CMK (cell line): ENCODE results near the gene PSMA8.
"Not testable (repeated sequence)": the region's sequence is repeated elsewhere in the genome, so short reads cannot be mapped to it uniquely, and the experiment has no call there.

Experiments
- DNase-seq: peaks from one replicate; pipeline ENCODE4 v3.0.0-alpha.2; 2010; ENCODE audit warnings: low read depth

The PSMA8 gene

DNA sequence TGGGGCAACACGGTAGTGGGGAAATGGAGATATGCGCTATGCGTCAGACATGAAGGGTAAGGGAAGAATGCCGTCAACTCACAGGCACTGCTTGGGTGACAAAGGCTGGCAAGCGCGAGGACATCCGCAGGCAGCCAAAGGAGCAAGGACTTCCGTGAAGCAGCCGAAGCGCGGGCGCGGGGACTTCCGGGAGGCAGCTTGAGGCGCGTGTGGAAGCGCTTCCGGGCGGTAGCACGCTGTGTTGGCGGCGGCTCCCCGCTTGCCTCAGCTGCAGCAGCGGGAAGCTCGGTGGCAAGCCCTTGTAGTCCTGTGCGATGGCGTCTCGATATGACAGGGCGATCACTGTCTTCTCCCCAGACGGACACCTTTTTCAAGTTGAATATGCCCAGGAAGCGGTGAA lies at the start of gene PSMA8:
TSS of gene PSMA8 (plus strand) at position 218 of the 400 bp plus-strand sequence. CDS start at position 315, 97 bp downstream.
- peak; percentile 83 for DNase-seq

DNA sequence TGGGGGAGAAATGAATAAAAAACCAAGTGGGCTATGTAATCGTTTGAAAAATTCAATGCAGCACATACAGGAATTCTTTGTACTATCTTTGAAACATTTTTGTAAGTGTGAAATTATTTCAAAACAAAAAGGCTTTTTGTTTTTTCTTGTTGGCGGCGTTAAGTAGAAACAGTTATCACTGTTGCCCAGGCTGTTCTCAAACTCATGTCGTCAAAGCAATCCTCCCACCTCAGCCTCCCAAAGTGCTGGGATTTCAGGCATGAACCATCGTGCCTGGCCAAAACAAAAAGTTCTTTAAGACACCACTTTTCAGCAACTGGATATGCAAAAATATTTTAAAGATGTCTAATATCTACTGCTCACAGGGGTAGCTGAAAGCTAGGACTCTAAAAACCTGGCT lies 48.6 kb upstream of the PSMA8 start:
- DNase-seq, result no peak

DNA sequence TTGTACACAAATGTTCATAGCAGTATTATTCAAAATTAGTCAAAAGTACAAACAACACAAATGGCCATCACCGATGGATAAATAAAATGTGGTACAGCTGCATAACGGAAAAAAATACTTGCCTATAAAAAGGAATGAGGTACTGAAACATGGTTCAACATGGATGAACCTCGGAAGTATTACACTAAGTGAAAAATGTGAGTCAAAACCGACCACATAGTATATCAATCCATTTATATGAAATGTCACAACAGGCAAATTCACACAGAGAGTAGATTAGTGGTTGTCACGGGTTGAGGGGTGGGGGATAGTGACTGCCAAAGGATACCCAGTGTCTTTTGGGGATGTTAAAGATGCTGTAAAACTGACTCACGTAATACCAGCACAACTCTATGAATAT lies 46.7 kb upstream of the PSMA8 start:
- DNase-seq, result no peak

DNA sequence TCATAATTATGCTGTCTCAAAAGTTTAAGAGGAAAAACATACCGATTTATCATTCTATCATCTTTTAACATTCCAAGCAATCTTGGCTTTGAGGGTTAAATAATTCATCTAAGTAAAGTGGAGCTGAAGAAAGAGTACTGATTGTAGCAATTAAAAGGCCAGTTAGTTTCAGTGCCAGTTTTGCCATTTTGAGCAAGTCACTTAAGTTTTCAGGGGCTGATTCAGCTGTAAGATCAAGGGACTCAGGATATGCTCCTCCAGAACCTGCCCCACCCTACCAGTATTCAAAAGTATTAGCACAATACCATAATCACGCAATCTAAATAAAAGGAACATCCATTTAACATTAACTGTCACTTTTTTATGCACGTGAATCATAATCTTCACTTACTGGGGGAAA lies 45.2 kb upstream of the PSMA8 start:
- DNase-seq, result no peak

DNA sequence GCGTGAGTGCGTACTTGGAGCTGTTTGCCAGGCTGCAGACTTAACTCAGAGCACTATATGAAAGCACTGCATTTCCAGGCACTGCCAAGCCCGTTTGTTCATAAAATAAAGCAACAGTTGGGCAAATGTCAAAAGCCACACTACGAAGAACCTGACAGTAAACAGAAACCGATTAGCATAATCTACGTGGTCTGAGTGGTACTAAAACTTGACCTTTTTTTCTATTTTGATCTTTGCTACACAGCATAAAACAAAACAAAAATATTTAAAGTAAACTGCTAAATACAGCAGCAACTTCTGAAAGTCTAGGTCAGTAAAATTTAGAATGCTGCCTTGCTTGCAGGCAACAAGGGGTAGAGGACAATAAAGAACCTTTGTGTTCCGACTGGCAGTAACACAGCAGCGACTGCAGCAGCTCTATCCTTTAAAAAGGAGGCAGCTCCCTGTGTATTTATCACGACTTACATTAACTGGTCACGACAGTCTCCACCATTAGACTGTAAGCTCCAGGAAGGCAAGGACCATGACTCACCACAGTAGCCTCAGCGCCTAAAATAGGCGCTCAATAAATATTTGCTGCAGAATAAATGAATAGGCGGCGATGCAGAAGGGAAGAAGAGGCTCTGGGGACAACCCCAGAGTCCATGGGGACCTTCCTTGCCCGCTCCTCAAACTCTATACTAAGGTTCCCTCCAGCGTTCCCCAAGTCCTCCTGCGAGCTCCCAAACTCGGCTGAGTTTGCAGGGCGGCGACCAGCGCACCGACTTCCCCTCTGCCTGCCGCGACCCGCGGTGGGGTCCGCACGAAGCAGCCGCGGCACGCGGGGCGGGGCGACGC lies 44.2 kb upstream of the PSMA8 start:
- peak; percentile 41 for DNase-seq

DNA sequence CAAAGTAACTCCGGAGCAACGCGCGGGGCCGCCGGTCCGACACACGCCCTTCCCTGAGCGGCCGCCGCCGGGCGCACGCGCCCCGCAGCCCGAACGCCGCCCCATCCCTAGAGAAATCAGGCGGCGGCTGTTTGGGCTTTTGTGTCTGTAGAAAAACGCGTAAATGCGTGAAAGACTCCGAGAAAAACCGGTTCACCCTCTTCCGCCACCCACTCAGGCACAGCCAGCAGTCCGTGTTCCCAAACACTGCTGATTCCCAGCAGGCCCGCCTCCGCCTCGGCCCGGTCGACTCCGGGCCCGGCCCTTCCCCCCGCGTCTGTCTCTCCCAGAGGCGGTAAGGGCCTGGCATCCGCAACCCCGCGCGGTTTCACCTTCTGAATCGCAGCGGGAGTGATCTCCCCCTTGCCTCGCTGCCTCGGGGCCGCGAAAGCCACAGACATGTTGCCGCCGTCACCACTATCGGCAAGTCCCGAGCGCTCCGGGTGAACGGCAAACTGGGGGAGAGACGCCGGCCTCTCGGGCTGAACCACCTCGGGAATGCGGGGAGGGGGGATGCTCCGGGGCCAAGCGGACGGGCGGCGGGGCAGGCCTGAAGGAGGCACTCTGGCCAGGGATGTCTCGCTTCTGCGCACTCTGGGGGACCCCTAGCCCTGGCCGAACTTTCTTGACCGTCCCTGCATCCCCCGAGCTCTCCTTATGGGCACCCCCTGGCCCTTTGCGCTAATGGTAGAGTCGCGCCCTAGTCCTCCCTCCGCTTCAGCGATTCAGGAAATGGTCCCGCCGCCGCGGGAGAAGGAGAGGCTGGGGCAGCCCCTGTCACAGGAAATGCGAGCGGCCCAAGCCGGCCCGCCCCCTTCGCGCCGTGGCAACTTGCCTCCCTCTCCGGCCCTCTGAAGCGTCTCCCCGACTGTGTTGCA lies 43.3 kb upstream of the PSMA8 start, which contains the start of gene SS18:
TSS of gene SS18 (minus strand) at position 484 of the 917 bp plus-strand sequence. CDS start at position 440, 44 bp downstream.
- peak; percentile 71 for DNase-seq

DNA sequence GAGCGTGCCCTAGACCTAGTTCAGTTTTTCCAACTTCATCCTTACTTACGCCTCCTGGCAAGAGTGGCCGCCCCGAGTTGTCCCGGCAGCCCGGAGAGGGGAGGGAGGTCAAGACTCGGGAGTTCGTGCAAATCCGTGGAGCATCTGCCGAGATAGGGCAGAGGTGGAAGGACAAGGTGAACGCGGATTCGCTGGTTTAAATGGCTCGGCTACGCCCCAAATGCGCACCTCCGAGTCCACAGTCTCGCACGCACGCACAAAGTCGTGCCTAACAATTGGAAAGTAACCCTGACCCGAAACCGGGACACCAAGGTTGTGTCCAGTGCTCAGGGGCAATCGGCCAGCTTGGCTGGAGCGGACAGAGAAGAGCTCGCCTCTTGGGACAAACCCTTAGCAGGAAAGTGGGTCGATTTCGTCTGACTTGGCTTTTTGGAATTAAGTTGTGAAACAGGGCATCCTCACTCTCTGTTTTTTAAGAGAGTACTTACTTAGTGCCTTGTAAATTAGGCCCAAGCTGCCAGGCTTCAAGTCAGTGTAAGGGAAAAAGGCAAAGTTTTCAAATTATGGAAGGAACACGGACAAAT lies 42.5 kb upstream of the PSMA8 start:
- no peak for DNase-seq

DNA sequence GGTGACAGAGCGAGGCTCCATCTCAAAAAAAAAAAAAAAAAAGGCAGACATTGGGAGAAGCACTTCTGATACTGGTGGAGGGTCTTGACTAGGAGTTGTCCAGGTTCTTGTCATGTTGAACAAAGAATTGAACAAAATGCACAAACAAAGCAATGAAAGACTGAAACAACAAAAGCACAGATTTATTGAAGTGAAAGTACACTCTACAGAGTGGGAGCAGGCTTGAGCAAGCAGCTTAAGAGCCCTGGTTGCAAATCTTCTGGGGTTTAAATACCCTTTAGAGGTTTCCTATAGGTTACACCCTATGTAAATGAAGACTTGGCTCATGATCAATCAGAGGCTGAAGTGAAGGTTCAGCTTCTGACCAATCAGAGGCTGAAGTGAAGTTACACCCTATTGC lies 36.8 kb upstream of the PSMA8 start:
- no peak for DNase-seq

DNA sequence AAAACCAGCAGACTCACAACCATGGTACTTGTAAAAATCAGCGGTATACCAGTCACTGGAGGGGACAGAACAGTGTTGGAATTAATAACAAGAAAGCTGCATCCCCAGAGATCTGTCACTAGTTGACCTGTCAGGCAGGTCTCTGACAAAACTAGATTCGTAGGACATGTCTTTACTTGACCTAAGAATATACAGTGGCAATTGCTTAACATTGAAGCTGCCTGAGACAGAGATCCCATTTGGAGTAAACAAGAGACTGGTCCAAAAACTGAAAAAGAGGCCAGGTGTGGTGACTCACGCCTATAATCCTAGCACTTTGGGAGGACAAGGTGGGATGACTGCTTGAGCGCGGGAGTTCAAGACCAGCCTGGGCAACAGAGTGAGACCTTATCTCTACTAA lies 36.1 kb upstream of the PSMA8 start:
- DNase-seq, result no peak

DNA sequence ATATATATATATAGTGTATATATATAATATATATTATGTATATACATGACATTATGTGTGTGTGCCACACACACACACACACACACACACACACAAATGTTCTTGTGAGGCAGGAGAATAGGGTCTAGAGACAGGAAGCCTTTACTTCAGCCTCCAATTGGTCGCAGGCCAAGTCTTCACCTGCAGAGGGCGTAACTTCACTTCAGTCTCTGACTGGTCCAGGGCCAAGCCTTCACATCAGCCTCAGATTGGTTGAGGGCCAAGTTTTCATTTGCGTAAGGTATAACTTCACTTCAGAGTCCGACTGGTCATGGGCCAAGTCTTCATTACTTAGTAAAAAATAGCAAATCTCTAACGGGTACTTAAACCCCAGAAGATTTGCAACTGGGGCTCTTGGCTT lies 30.1 kb upstream of the PSMA8 start:
- DNase-seq, result no peak

DNA sequence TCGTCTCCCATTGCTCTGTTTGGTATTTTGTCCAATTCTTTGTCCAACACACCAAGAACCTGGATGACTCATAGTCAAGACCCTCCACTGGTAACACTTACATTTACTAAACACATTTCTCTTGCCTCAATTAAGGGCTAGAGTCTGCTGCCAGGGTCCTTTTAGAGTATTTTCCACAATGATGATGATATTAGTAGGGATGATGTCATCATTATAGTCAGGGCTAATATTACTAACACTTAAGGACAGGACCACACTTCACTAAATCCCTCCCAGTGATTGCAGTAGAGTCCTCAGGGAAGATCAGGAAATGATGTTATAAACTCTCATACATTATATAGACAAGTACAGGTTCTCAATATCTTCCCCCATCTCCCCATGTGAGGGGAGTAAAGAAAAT lies 29.6 kb upstream of the PSMA8 start:
- DNase-seq, result no peak

DNA sequence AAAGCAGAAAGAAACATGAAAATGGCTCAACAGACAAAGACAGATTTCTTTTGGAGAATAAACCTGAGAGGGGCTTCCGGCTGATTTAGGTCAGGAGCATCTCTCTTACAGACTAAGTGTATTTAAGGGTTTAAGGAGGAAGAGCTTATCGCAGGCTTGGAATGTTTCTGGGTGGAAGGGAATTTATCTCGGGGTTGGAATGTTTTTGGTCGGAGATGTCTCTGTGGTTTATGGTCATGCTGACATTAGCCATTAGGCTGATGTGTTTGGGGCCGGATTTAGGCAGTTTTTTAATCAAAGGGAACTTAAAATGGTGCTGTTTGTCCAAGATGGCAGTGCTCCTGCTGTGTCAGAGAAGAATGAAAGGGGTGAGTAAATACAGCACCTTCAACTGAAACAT lies 14.4 kb upstream of the PSMA8 start:
- DNase-seq, result no peak

DNA sequence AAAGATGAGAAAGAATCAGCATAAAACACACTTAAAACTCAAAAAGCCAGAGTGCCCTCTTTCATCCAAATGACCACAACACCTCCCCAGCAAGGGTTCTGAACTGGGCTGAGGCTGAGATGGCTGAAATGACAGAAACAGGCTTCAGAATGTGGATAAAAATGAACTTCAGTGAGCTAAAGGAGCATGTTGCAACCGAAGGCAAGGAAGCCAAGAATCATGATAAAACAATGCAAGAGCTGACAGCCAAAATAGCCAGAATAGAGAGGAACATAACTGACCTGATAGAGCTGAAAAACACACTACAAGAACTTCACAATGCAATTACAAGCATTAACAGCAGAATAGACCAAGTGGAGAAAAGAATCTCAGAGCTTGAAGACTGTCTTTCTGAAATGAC lies 12.2 kb upstream of the PSMA8 start:
- no peak for DNase-seq

DNA sequence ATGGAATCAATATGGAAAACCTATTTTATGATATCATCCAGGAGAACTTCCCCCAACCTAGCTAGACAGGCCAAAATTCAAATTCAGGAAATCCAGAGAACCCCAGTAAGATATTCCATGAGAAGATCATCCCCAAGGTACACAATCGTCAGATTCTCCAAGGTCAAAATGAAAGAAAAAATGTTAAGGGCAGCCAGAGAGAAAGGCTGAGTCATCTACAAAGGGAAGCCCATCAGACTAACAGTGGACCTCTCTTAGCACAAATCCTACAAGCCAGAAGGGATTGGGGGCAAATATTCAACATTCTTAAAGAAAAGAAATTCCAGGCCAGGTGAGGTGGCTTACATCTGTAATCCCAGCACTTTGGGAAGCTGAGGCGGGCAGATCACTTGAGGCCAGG lies 11.7 kb upstream of the PSMA8 start:
- not testable (repeated sequence) for DNase-seq

DNA sequence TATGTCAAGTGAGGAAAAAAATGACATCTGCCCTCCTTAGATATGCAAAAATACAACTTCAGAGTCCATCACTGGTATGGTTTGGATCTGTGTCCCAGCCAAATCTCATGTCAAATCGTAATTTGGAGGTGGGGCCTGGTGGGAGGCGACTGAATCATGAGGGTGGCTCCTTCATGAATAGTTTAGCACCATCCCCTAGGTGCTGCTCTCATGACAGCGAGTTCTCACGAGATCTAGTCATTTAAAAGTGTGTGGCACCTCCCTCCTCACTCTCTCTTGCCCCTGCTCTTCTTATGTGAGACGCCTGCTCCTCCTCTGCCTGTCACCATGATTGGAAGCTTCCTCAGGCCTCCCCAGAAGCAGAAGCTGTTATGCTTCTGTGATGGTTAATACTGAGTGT lies 5.9 kb upstream of the PSMA8 start:
- DNase-seq, result no peak

DNA sequence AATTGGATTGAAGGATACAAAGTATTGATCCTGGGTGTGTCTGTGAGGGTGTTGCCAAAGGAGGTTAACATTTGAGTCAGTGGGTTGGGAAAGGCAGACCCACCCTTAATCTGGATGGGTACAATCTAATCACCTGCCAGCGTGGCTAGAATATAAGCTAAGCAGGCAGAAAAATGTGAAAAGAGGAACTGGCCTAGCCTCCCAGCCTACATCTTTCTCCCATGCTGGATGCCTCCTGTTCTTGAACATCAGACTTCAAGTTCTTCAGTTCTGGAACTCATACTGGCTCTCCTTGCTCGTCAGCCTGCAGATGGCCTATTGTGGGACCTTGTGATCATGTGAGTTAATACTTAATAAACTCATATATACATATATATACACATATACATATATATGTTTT lies 5.5 kb upstream of the PSMA8 start:
- DNase-seq, result not testable (repeated sequence)

DNA sequence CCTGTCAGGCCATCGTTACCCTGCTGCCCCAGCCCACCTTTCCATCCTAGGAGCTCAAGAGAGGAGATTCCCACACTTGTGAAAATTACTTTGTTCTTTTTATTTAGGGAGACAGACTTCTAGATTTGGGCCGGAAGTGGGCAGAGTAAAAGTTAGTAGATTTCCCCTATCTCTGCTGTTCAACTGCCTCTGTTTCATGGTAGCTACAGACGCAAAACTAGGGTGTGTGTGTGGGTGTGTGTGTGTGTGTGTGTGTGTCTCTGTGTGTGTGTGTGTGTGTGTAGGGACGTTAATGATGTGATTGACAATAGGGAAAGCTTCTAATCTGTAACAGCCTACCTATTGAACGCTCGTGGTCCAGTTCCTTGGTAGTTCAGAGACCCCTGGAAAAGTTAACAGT lies 438 bp downstream of the PSMA8 start:
- DNase-seq, result peak; percentile 56

DNA sequence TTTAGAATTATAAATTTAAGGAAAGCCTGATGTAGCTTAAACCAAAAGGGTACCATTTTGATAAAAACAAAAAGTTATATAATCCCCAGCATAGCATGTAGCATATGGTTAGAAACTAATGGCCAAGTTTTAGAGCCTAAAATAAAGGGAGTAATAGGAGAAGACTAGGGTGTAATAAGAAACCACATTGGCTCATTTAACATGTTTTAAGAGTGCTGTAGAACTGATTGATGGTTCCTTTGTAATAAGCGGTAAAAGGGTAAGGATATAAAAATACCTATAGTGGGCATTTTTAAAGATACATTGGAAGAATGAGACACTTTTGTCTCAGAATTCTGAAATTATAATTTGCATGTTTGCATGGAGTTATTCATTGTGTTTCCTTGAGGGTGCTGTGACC lies 1.9 kb downstream of the PSMA8 start:
- no peak for DNase-seq

DNA sequence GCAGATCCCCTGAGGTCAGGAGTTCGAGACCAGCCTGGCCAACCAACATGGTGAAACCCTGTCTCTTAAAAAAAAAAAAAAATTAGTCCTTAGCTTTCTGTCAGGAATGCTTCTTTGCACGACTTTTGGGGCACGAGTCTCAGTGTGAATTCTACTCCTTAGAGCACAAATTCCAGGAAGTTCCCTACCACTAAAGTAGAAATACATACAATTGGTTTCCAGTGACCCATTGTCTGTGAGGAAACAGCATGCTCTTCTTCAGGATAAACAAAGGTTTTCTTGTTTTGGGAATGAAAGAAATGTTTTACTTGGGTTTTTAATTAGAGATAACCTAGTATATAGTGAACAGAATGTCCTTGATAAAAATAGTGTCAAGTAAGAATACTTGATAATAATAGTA lies 23.7 kb downstream of the PSMA8 start:
- DNase-seq, result no peak

DNA sequence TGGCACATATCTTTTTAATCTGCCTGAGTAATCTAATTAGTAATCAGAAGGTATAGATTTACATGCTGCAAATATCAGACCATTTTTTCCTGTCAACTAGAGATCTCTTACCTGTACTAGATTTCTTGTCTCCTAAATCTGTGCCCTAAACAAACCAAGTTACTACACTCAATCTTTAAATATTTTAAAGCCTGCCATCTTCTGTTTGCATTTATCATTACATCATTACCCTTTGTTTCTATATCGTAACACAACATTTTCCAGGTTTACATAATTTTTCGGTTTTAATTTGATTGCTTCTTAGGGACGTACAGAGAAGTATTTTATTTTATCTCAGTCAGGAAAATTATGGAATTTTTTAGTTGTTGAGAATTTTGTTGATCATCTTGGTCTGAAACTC lies 25.7 kb downstream of the PSMA8 start:
- DNase-seq, result no peak

DNA sequence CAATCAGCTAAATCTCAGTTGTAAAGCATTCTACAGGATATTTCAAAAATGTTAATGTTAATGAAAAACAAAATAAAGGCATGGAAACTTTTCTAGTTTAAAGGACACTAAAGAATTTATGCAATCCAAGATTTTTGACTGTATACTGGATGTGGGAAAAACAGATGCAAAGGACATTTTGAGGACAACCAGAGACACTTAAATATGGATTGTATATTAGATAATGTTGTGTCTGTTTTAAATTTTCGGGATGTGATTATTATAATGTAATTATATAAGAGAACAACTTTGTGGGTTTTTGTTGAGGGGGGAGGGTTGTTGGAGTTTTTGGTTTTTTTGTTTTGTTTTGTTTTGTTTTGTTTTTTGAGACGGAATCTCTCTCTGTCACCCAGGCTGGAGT lies 30.9 kb downstream of the PSMA8 start:
- no peak for DNase-seq

DNA sequence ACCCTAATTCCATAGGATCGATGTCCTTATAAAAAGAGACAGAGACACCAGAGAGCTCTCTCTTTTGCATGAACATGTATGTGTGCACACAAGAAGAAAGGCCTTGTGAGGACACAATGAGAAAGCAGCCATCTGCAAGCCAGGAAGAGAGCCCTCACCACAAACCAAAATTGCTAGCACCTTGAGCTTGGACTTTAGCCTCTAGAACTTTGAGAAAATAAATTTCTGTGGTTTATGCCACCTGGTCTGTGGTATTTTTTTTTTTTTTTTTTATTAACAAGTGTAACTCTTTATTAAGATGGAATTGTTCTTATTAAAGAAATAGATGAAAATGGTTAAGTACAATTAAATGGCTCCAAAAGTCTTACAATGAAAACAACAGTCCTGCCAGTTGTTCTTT lies 33.9 kb downstream of the PSMA8 start:
- DNase-seq, result not testable (repeated sequence)

DNA sequence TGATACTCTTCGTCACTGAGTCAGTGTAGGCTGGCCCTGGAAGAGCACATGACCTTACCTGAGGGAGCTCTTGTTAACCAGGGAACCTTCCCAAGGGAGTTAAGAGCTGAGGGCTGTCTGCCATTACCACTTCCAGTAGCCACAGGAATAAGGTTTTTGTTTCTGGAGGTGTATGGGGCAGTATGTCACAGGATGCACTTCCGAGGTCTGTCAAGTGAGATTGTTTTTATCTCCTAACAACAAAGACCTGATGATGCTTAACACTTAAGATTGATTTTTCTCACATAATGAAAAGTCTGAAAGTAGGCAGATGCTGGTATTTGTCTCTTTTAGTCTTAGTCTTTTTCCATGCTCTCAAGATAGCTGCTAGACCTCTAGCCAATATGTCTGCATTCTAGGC lies 41.8 kb downstream of the PSMA8 start:
- no peak for DNase-seq
